NCI-H82 treated with DMSO at 0.1 percent for 48 hours (cell line): ENCODE results near the gene ATG9B.
A peak's percentile ranks its signal among the peaks of the same experiment; 100 is the strongest.
"Not testable (repeated sequence)": the region's sequence is repeated elsewhere in the genome, so short reads cannot be mapped to it uniquely, and the experiment has no call there.

Source experiments
- DNase-seq: peaks from one replicate; lab custom pipeline; 2025; ENCODE audit not compliant: unreplicated experiment; lab: John Stamatoyannopoulos, UW

ATG9B gene

GRCh38 chr7:151058781-151059366, 34.6 kb upstream of the ATG9B start:
- no peak for DNase-seq

- peak; percentile 99 for DNase-seq
Measured at GRCh38 chr7:151057989-151058780, 33.9 kb upstream of the ATG9B start.

GRCh38 chr7:151057506-151057988, 33.3 kb upstream of the ATG9B start, which contains the start of gene CDK5:
Gene CDK5, minus strand, starts transcription at chr7:151057897. Its CDS starts 49 bp downstream, at chr7:151057848.
- peak; percentile 52 for DNase-seq

GRCh38 chr7:151056666-151057505, 32.6 kb upstream of the ATG9B start:
- no peak for DNase-seq

- DNase-seq, result no peak
Measured at GRCh38 chr7:151056283-151056665, 32.0 kb upstream of the ATG9B start.

- no peak for DNase-seq
Measured at GRCh38 chr7:151053751-151054150, 29.5 kb upstream of the ATG9B start.

GRCh38 chr7:151053096-151053495, 28.8 kb upstream of the ATG9B start:
- no peak for DNase-seq

- no peak for DNase-seq
Measured at GRCh38 chr7:151051108-151051507, 26.8 kb upstream of the ATG9B start.

GRCh38 chr7:151048911-151049463, 24.7 kb upstream of the ATG9B start:
- no peak for DNase-seq

GRCh38 chr7:151047976-151048815, 23.9 kb upstream of the ATG9B start, which contains the start of gene ASIC3:
Gene ASIC3, plus strand, starts transcription at chr7:151048531. Its CDS starts 355 bp downstream, at chr7:151048886.
- DNase-seq, result no peak

GRCh38 chr7:151046603-151047573, 22.6 kb upstream of the ATG9B start:
- DNase-seq, result no peak

GRCh38 chr7:151045967-151046366, 21.7 kb upstream of the ATG9B start:
- DNase-seq, result no peak

GRCh38 chr7:151045262-151045661, 21.0 kb upstream of the ATG9B start:
- peak; percentile 8 for DNase-seq

- DNase-seq, result no peak
Measured at GRCh38 chr7:151043959-151044358, 19.7 kb upstream of the ATG9B start.

GRCh38 chr7:151043449-151043848, 19.2 kb upstream of the ATG9B start:
- not testable (repeated sequence) for DNase-seq

- no peak for DNase-seq
Measured at GRCh38 chr7:151040616-151041375, 16.5 kb upstream of the ATG9B start.

- no peak for DNase-seq
Measured at GRCh38 chr7:151039850-151040548, 15.7 kb upstream of the ATG9B start.
